ENCODE data around the gene HOXD8.

The HOXD8 gene

GRCh38 chr2:176128982-176129796 lies at the start of gene HOXD8:
Gene HOXD8, plus strand, starts transcription at chr2:176129705. Its CDS starts 662 bp downstream, at chr2:176130367.
- no peak for DNase-seq

GRCh38 chr2:176079831-176080539 lies 49.5 kb upstream of the HOXD8 start:
- DNase-seq = no peak

DNA sequence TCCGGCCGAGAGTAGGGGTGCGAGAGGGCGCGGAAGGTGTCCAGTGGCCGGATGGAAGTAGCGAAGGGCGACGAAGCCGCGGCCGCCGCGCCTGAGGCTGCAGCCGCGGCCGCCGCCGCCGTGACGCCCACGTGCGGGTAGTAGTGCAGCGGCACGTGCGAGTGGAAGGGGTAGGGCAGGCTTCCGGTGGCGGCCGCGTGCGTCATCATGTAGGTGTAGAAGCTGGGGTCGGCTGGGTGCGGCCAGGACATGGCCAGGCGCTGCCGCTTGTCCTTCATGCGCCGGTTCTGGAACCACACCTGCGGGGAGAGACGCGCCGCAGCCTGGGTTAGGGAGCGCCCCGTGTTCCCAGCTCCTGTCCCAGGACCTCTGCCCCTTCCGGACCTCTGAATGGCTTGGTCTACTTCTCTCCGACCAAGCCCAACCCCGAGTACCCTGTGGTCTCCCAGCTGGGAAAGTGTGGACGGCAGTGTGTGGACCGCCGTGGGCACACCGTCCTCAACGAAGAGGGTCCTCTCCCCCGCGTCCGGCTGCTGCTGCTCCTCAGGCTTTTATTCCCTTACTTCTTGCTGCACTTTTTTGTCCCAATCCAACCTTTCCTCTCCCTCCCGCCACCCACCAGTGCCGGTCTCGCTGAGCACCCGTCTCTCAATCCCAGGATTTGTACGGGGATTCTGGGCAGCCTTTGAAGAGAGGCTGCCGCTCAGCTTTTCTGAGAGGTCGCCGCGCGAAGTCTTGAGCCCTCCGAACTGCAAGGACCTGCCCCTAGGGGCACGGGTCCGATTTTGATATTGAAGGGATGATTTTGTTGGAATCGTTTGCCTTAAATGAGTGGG lies 48.7 kb upstream of the HOXD8 start:
- DNase-seq = no peak

GRCh38 chr2:176081376-176081836 lies 48.1 kb upstream of the HOXD8 start:
- DNase-seq = no peak

DNA sequence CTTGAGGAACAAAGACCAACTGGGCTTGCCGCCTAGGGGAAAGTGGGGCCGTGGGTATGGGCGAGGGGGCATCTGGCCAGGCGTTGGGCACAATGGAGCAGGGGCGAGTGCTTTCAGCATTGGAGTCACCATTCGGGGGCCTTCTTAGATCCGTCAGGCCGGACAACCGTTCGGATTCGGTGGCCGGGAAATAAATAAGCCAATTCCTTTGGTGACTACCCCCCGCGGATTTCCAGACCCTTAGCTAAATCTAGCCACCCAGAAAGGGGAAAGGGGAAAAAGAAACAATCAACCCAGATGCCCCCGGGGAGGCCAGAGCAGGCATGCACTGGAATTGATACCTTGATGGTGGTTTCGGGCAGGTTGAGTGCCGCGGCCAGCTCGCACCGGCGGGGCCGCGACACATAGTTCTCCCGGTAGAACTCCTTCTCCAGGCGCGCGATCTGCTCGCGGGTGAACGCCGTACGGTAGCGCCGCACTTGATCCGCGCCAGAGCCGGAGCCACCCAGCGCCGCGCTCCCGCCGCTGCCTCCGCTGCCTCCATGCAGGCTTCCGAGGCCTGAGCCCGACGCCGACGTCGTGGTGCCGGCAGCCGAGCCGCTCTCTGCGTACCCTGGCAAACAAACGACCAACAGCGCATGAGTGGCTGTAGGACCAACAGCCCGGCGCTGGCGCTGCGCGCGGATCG lies 47.5 kb upstream of the HOXD8 start:
- no peak for DNase-seq

- no peak for DNase-seq
Measured at GRCh38 chr2:176082525-176082823, 47.0 kb upstream of the HOXD8 start.

- no peak for DNase-seq
Measured at GRCh38 chr2:176082824-176083751, 46.4 kb upstream of the HOXD8 start.

GRCh38 chr2:176083796-176084261 lies 45.7 kb upstream of the HOXD8 start, which contains the start of gene EVX2:
Gene EVX2, minus strand, starts transcription at chr2:176083962. Its CDS starts 186 bp downstream, at chr2:176083776.
- DNase-seq = no peak

DNA sequence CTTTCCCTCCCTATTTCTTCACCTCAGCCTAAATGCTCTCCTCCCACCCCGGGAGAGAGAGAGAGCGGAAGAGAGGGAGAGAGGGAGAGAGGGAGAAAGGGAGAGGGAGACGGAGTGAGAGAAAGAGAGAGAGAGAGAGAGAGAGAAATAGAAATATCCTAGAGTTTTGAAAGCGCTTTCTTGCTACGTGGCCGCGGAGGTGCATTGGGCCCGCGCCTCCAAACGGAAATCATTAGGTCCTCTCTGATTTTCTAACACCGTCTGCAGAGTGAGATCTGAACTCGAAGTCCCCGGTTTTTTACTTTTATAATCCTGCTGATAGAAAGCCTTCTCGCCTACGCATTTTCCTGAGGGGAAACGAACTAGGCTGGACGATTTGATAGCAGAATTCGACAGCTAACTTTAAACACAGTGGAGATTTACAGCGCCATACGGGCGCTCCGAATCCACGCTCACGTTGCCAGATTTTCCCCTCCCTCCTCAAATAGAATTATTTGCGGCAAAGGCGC lies 44.8 kb upstream of the HOXD8 start:
- no peak for DNase-seq

DNA sequence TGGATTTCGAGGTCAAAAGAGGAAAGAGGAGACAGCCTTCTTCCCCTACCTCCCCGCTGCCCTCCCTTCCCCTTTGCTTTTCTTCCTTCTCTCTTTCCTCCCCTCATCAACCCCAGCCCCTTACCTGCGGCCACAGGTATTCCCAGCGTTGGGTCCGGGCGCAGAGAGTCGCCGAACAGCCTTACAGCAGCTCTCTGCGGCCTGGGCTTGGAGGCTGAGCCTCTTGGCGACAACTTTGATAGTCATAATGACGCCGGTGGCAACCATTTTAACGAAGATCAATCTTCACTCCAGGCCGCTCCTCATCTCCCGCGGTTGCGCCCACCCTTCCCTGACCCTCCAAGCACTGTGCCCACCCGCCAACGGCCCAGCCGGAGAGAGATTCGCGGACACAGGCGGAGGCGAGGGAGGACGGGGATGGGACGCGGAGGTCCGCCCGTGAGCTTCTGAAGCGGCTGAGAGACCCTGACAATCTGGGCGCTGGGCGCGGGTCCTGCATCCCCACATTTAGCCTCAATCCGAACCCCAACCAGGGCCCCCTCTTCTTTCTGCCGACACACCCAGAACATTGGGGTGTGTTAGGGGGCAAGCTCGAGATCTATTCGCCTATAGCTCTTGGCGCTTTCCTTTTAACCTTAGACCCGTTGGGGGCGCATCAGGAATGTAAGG lies 44.3 kb upstream of the HOXD8 start:
- DNase-seq = no peak

GRCh38 chr2:176085861-176086771 lies 43.4 kb upstream of the HOXD8 start:
- DNase-seq = no peak

DNA sequence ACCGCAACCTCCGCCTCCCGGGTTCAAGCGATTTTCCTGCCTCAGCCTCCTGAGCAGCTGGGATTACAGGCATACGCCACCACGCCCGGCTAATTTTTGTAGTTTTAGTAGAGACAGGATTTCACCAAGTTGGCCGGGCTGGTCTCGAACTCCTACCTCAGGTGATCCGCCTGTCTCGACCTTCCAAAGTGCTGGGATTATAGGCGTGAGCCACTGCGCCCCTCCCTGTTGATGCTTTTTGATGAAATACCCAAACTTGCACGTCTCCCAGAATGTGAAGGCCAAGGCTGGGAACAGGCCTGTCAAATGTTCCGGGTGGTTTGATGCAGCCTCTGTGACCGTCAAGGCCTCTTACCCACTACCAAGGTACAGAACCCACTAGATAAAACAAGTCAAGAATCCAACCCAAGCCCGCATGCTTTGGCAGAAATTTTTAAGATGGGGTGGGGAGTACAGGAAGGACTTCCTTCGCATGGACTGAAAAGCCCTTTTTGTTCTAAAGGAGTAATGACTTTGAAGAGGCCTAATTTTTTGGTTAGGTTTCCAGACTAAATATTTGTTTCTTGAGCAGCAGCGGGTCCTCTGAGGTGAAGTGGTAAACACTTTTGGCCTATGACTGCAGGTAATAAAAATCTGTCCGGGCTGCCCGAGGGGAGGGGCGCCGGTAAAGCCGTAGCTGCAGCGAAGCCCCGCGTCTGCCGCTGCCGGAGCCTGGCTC lies 42.0 kb upstream of the HOXD8 start:
- DNase-seq = no peak

- DNase-seq = peak; percentile 48
Measured at GRCh38 chr2:176088048-176088936, 41.2 kb upstream of the HOXD8 start.

DNA sequence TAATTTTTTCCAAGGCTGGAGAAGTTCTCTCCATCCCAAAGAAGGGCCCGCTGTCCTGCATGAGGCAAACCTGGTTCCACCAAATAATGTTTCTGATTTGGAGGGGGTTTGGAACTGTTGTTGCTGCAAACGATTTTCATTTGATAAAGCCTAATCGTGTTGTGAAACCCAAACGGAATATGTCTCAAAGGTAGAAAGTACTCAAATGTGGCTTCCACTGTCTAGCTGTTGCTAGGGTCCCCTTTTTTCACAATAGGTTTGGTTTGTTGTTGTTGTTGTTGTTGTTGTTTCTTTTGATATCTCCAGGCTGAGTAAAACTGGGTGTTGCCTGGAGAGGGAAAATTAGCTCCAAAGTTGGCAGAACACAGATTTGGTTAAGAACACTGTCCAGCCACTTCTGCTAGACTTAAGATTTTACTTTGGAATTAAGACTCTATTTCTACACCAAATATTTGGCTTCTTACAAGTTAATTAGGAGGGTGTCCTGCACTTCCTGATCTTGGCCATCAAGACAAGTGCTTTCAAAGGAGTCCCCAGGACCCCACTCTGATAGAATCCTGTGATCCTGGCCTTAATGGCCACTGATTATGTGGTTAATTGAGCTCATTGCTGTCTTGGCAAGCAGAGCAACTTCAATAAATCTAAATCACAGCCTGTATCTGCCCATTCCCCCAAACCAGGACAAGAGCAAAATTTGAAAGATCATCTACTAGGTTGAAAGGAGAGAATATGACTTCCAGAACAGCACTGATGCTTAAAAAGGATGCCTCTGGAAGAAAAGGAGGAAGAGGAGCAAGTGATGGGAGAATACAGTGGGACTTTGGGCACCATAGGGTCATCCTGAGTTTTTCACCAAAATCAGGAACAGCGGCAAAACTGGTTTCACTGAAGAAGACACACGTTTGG lies 40.3 kb upstream of the HOXD8 start:
- no peak for DNase-seq

DNA sequence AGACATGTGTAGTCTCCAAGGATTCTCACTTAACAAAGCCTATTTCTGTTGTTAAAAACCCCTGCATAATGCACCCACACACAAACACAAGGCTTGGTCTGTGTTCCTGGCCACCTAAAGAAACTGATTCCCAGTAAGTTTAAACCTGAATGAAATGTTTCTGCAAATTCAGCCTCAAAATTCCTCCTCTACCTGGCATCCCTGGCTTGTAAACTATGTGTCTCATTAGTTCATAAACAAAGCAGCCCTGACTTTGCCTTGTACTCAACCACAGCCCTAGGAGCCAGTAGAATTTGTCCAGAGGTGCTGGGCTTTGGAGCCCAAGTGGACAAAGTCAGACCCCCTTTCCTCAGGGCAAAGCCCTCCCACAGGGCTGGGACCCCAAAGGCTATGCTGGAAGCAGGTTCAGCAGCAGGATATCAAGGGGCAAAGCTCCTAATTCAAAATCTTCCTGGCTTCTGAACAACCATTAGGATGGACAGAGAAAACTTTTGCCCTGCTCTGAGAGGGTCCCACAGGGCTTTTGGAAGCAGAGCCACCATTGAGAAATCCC lies 39.6 kb upstream of the HOXD8 start:
- DNase-seq = no peak

- DNase-seq = no peak
Measured at GRCh38 chr2:176090862-176091261, 38.6 kb upstream of the HOXD8 start.
